Uterus (tissue), 2 donors: ENCODE data around the gene SLC25A1.

ENCODE experiments used
- CTCF ChIP-seq, 4 experiments: fragments of 200-600 bp in 2 of 4; fragments of 450-650 bp in 2 of 4; sonication (generic) in 2 of 4; IDR thresholded peaks; one replicate each; pipeline ENCODE4 v1.5.1; 2016 to 2019; ENCODE audit warnings: antibody characterized with exemption in 4 of 4, mild to moderate bottlenecking in 2 of 4, moderate library complexity in 1 of 4
- POLR2A ChIP-seq, 2 donors: fragments of 450-650 bp; IDR thresholded peaks; one replicate each; pipeline ENCODE4 v1.6.1; 2016; ENCODE audit warnings: antibody characterized with exemption in 2 of 2, mild to moderate bottlenecking in 1 of 2, moderate library complexity in 1 of 2

GRCh38 chr22:19180740-19181410, 2.3 kb upstream of the SLC25A1 start:
- TF ChIP-seq POLR2A (IDR thresholded peaks at IDR 0.05) (no peak), CTCF (IDR thresholded peaks at IDR 0.05) (no peak)
